Neuron (in vitro differentiated cells): ENCODE measurements around the gene IQGAP1.
"Not testable (repeated sequence)": the region's sequence is repeated elsewhere in the genome, so short reads cannot be mapped to it uniquely, and the experiment has no call there.

Experiments
- H2AFZ ChIP-seq: one replicate; pipeline ENCODE4 v1.6.1; 2013; ENCODE audit warnings: low read depth, mild to moderate bottlenecking, inconsistent platforms, low read length, moderate library complexity
- H3K27me3 ChIP-seq: one replicate; pipeline ENCODE4 v1.6.1; 2013; ENCODE audit warnings: low read length; ENCODE audit not compliant: insufficient read depth
- H3K36me3 ChIP-seq: one replicate; pipeline ENCODE4 v1.6.1; 2013; ENCODE audit warnings: low read length; ENCODE audit not compliant: insufficient read depth
- H3K4me1 ChIP-seq: one replicate; pipeline ENCODE4 v1.6.1; 2013; ENCODE audit warnings: low read length; ENCODE audit not compliant: insufficient read depth
- H3K4me3 ChIP-seq: 2 replicates; pipeline ENCODE4 v1.5.1; 2013; ENCODE audit warnings: mild to moderate bottlenecking, low read length, moderate library complexity
- H3K9me3 ChIP-seq: one replicate; pipeline ENCODE4 v1.6.1; 2013; ENCODE audit warnings: low read length

IQGAP1 gene

DNA sequence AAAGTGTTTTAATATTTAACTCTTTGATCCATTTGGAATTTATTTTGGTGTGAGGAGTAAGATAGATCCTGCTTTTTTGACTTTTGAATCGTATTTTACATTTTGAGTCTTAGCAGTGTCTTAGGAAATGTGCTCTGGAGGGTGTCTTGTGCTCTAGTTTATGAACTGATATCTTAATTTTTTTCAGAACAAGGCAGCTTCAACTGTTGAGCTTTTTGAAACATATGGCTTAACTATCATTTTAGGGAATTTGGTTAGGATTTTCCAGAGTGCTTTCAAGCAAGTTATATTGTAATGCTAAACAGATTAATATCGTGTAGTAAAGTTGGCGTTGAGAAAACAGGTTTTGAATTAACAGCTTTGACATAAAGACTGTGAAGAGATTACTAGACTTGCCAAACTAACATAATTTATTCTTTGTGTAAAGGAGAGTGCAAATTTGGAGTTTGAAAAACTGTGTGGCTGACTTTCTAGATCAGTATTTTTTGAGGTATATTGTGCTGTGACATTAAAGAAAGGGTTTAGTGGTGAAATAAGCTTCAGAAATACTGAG is 17.1 kb downstream of the IQGAP1 start:
- H3K27me3 ChIP-seq, result no peaks in the 10 kb centered on the region
- H3K4me1 ChIP-seq, result peaks cover 18% of the 10 kb centered on the region
- H3K4me3 ChIP-seq, result no peak overlapping the region

DNA sequence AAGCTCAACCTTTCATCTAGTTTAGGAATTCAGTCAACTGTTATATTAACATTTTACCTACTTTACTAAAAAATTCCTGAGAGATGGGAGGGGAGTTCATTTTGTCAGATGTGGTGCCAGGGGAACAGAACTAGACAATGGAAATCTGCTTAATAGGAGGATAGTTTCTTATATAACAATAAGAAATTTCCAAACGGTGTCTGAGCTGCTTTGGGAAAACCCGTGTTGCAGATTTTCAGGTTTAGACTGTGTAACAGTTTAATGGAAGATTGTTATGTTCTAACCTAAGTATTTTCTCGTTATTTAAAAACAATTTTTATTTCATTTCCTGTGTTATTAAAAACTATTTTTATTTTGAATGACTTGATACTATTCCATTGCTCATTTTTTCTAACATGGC is 19.3 kb downstream of the IQGAP1 start:
- H2AFZ ChIP-seq, result no peak overlapping the region
- H3K36me3 ChIP-seq, result no peaks in the 10 kb centered on the region
- no peak overlapping the region for H3K4me3 ChIP-seq
- no peaks in the 10 kb centered on the region for H3K27me3 ChIP-seq
- H3K9me3 ChIP-seq, result peaks cover 4% of the 10 kb centered on the region
- peaks cover 4% of the 10 kb centered on the region for H3K4me1 ChIP-seq

More for the DNA sequence above, 17.1 kb downstream of the IQGAP1 start:
- Histone ChIP-seq H3K36me3 (no peaks in the 10 kb centered on the region), H3K9me3 (peaks cover 4% of the 10 kb centered on the region), H2AFZ (no peak overlapping the region)

DNA sequence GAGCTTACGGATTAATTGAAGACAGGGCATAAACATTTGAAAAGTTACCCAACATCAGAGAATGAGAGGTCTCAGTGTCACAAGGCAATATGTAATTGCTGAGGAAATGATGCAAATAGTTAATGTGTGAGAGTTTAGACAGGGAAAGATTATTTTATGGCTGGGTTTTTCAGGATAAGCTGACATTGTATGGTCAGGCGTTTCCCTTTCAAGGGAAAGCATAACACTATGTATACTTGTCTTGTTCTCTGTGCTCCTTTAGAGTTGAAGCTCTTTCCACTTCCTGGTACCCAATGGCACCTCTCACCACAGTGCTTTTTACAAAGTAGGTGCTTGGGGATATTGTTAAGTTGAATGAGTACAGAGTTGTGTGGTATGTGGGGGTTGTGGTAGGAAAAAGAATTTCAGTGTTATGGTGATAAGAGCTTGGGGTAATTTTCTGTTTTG is 19.9 kb downstream of the IQGAP1 start:
- H2AFZ ChIP-seq, result no peak overlapping the region
- peaks cover 5% of the 10 kb centered on the region for H3K4me1 ChIP-seq
- peaks cover 4% of the 10 kb centered on the region for H3K9me3 ChIP-seq
- H3K36me3 ChIP-seq, result no peaks in the 10 kb centered on the region
- no peaks in the 10 kb centered on the region for H3K27me3 ChIP-seq
- no peak overlapping the region for H3K4me3 ChIP-seq

DNA sequence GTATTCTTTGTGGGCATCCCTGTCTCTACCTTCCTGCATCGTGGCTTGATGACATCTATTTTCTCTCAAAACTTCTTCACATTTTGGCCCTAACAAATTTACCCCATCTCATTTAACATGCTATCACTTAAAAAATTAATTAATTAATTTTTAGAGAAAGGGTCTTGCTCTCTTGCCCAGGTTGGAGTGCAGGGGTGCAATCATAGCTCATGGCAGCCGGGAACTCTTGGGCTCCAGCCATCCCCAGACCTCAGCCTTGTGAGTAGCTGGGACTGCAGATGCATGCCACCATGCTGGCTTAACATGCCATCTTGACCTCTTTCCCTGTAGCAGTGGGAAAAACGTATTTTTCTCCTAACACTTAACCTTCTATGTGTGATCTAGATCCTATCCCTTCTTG is 20.6 kb downstream of the IQGAP1 start:
- H3K9me3 ChIP-seq, result peaks cover 4% of the 10 kb centered on the region
- peaks cover 5% of the 10 kb centered on the region for H3K4me1 ChIP-seq
- H2AFZ ChIP-seq, result no peak overlapping the region
- no peaks in the 10 kb centered on the region for H3K27me3 ChIP-seq
- no peaks in the 10 kb centered on the region for H3K36me3 ChIP-seq
- H3K4me3 ChIP-seq, result no peak overlapping the region

DNA sequence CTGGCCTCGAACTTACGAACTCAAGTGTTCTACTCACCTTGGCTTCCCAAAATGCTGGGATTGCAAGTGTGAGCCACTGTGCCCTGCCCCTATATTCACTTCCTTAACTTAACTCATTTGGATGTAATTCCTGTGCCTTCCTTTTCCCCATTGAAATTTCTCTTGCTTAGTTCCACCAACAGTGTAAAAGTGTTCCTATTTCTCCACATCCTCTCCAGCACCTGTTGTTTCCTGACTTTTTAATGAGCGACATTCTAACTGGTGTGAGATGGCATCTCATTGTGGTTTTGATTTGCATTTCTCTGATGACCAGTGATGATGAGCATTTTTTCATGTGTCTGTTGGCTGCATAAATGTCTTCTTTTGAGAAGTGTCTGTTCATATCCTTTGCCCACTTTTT is 21.5 kb downstream of the IQGAP1 start:
- H3K4me1 ChIP-seq, H3K4me3 ChIP-seq, H3K9me3 ChIP-seq, H3K36me3 ChIP-seq, H2AFZ ChIP-seq, H3K27me3 ChIP-seq: not testable (repeated sequence)

DNA sequence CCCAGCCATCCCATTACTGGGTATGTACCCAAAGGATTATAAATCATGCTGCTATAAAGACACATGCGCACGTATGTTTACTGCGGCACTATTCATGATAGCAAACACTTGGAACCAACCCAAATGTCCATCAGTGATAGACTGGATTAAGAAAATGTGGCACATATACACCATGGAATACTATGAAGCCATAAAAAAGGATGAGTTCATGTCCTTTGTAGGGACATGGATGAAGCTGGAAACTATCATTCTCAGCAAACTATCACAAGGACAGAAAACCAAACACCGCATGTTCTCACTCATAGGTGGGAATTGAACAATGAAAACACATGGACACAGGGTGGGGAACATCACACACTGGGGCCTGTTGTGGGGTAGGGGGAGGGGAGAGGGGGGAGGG is 22.3 kb downstream of the IQGAP1 start:
- H3K4me1 ChIP-seq, result not testable (repeated sequence)

DNA sequence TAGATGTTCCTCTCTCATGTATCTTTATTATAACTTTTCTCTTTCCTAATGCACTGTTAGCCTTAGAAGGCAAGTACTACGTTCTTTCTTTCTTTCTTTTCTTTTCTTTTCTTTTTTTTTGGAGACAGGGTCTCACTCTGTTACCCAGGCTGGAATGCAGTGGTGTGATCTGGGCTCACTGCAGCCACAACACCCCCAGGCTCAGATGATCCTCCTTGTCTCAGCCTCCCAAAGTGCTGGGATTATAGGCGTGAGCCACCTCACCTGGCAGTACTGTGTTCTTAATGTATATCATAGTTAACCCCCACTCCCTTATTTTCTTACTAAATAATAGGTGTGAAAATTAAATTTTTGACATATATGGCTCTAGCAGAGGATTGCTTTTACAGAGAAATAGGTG is 23.1 kb downstream of the IQGAP1 start:
- no peaks in the 10 kb centered on the region for H3K36me3 ChIP-seq
- peaks cover 9% of the 10 kb centered on the region for H3K4me1 ChIP-seq
- H3K27me3 ChIP-seq, result no peaks in the 10 kb centered on the region
- H3K9me3 ChIP-seq, result peaks cover 4% of the 10 kb centered on the region
- no peak overlapping the region for H3K4me3 ChIP-seq
- no peak overlapping the region for H2AFZ ChIP-seq

More for the DNA sequence above, 22.3 kb downstream of the IQGAP1 start:
- H3K27me3 ChIP-seq, H3K36me3 ChIP-seq, H3K4me3 ChIP-seq, H2AFZ ChIP-seq, H3K9me3 ChIP-seq: not testable (repeated sequence)

DNA sequence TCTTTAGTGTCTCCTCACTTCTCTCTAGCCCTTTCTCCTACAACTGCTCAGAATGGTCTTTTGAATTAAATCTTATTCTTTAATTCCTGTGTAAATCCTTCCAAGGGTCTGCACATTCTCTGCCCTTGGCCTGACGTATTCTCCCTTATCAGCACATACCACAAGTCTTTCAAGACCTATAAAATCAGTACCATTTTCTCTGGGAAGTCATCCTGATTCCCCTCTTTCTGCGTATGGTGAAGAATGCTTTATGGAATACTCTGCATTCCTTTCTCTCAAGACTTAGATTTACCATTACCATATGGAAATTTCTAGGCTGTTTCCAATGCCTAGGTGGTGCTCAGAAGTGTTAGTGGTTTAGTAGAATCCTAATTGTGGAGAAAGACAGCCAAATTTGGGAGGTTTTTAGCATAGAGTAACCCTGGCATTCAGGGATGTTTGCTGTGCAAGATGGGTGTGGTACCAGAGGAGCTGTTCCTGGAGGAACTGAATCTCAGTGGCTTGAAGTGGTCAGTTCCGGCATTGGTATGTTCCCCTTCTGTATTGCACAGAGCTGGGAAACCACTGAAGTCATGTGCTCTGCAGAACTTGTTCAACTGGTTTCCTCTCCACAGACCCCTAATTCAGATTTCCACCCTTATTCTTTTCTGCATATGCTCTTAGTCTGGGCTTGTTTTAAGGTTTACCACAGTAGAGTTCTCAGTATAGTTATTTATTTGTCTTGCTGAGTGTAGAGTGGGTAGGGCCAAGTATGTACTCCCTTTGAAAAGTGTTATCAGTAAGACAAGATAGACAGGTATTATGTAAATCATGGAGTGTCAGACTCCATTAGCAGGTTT is 24.5 kb downstream of the IQGAP1 start:
- H3K36me3 ChIP-seq, result no peaks in the 10 kb centered on the region
- H3K4me1 ChIP-seq, result peaks cover 9% of the 10 kb centered on the region
- no peak overlapping the region for H2AFZ ChIP-seq
- H3K4me3 ChIP-seq, result no peak overlapping the region
- peaks cover 4% of the 10 kb centered on the region for H3K9me3 ChIP-seq
- H3K27me3 ChIP-seq, result no peaks in the 10 kb centered on the region

DNA sequence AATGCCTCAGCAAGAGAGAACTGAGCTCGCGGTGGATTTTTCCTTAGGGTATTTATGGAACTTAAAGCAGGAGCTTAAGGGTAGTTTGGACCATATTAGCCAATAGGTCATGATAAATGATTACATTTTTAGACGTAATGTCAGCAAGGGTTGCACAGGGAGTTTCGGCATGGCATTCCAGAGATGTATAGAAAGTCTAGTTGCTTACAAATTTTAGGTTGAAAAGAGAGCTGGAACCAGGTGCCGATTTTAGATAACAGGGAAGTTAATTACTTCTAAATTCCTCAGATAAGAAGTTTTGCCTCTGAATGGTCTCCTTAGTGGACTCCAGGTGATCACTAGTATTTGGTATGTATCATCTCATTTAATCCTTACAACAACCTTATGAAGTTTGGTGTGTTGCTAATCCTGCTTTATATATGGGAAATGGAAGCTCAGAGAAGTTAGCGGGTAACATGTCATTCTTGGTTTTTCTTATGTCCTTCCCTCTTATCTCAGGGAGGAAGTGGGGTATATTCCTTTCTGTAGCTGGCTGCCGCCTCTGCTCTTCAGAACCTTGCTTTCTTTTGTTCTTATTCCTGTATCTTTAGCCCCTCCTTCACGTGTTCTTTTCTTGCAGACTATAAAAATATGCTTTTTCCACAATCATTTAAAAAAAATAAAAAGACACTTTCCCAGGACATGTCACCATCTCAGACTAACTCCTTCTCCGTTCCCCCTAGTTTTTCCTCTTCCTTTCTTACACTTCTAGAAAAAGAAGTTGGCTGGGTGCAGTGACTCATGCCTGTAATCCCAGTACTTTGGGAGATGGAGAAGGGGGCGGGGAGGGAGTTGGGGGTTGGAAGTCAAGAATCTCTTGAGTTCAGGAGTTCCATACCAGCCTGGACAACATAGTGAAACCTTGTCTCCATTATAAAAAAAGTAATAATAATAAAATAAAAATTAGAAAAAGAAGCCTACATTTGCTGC is 25.7 kb downstream of the IQGAP1 start:
- Histone ChIP-seq H3K4me1 (peaks cover 9% of the 10 kb centered on the region), H3K36me3 (no peaks in the 10 kb centered on the region), H2AFZ (no peak overlapping the region), H3K4me3 (no peak overlapping the region), H3K27me3 (no peaks in the 10 kb centered on the region), H3K9me3 (peaks cover 5% of the 10 kb centered on the region)

DNA sequence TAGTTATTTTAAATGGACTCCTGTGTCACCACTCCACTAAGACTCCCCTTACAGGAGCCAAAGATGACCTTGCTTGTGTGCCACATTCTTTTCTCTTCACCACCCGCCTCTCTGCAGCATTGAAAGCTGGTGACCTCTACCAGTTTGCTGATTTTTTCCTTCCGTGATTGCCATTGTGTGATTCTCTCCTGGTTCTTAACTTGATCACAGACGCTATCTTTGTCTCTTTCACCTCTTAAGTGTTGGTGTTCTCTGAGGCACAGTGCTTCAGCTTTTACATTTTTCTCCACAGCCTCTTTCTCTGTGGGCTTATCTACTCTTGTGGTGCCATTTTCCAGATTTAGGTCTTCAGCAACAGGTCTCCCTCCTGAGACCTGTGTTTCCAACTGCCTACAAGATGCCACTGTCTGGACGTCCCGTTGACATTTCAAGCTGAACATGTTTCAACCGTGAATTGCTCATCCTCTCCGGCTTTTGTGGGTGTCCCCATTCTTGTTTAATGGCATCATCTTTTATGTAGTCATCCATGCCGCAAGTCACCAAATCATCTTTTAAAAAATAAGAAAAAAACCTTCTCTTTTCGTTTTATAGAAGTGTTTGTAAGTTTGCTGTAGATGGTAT is 26.5 kb downstream of the IQGAP1 start:
- Histone ChIP-seq H3K4me1 (peaks cover 9% of the 10 kb centered on the region), H3K9me3 (peaks cover 2% of the 10 kb centered on the region), H3K4me3 (no peak overlapping the region), H3K27me3 (no peaks in the 10 kb centered on the region), H2AFZ (no peak overlapping the region), H3K36me3 (no peaks in the 10 kb centered on the region)

DNA sequence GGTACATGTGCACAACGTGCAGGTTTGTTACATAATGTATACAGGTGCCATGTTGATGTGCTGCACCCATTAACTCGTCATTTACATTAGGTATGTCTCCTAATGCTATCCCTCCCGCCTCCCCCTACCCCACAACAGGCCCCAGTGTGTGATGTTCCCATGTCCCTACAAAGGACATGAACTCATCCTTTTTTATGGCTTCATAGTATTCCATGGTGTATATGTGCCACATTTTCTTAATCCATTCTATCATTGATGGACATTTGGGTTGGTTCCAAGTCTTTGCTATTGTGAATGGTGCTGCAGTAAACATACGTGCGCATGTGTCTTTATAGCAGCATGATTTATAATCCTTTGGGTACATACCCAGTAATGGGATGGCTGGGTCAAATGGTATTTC is 28.0 kb downstream of the IQGAP1 start:
- not testable (repeated sequence) for H3K27me3 ChIP-seq, H2AFZ ChIP-seq, H3K4me1 ChIP-seq, H3K36me3 ChIP-seq, H3K4me3 ChIP-seq, H3K9me3 ChIP-seq

DNA sequence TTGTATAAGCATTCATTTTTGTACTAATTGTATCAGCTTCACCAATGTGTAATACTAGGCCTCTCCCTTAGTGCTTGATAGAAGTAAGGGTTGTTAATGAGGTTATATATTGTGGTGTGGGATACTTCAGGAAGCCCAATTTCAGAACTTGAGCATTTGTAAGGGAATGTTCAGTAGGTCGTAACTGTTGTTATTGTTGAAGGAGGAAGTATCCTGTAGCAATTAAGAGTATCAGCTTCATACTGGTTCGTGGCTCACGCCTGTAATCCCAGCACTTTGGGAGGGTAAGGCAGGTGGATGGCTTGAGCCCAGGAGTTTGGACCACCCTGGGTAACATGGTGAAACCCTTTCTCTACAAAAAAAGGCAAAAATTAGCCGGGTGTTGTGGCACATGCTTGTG is 30.6 kb downstream of the IQGAP1 start:
- no peak overlapping the region for H2AFZ ChIP-seq
- H3K9me3 ChIP-seq, result peaks cover 2% of the 10 kb centered on the region
- no peaks in the 10 kb centered on the region for H3K27me3 ChIP-seq
- H3K36me3 ChIP-seq, result no peaks in the 10 kb centered on the region
- H3K4me1 ChIP-seq, result peaks cover 4% of the 10 kb centered on the region
- H3K4me3 ChIP-seq, result no peak overlapping the region

DNA sequence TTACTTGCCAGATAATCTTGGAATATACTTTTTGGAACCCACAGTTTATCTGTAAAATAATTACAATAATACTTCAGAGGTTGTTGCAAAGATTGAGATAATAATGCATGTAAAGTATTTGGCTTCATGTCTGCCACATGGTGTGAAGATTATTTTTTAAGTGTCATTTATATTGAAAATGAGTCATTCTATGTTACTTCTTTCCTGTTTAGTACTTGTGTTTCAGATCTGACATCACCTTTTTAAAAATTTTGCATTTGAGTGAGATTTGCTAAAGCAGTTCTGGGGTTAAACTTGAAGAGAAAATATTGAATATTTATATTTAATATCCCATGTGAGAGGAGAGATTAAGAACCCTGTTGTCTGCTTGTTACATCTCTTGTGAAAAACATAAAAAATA is 31.2 kb downstream of the IQGAP1 start:
- Histone ChIP-seq H2AFZ (no peak overlapping the region), H3K27me3 (no peaks in the 10 kb centered on the region), H3K36me3 (no peaks in the 10 kb centered on the region), H3K9me3 (peaks cover 2% of the 10 kb centered on the region), H3K4me3 (no peak overlapping the region), H3K4me1 (peaks cover 4% of the 10 kb centered on the region)
